Stimulated activated CD8-positive, alpha-beta memory T cell treated with anti-CD3 and anti-CD28 coated beads, Interleukin-7, amount 100 ng/mL, for 48 hours (primary cell): ENCODE results near the gene TOP1.
A peak's percentile ranks its signal among the peaks of the same experiment; 100 is the strongest.

Experiments used
- DNase-seq, 2 donors: peaks; one replicate each; pipeline ENCODE4 v3.0.0-alpha.2; 2020; ENCODE audit warnings: low read depth in 1 of 2; ENCODE audit errors: extremely low read depth in 1 of 2

The TOP1 gene

DNA sequence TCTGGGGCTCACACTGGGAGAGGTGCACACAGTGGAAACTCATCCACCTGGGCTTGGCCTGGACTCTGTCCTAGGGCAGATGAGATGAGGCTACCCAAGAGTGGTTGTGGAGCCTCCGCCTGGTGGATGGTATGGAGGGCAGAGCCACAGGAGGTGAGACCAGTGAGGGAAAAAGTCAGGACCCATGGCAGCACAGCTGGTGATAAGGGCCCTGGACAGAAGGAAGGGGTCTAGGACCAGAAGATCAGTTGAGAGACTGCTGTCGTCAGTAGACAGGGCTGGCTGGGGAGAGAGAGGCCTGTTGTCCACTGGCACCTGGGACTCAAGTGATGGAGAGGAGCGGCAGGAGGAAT lies 138.5 kb downstream of the TOP1 start:
- no peak for DNase-seq

DNA sequence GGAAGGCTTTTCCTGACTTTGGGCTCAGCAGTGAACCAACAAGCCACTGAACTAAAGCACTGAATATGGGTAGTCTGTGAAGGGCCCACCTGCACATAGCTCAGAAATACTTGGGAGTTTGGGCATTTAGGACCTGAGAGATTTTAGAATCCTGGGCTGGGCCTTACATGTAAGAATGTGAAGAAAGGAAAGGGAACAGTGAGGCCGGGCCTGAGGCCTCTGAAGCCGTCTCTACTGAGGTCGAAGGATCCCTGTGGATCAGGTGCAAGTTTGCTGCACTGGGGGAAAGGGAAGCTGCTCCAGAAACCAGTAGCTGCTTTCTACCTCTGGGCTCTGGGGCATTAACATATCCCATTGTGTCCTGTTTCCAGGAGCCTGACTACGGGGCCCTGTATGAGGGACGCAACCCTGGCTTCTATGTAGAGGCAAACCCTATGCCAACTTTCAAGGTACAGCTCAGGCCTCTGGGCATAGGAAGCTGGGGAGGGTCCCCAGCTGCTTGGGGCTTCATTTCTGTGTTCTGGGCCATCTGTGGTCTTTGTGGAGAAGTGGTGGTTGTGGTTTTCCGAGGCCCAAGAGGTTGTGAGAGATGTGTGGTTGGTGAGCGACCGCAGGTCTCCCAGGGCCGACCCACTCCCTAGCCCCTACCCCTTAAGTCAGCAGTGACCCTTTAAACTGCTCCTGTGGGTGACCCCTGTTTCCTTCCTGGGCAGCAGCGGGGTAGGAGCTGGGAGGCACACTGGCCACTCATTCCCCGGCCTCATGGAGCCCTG lies 139.0 kb downstream of the TOP1 start:
- DNase-seq = no peak

- no peak for DNase-seq
These were observed 139.9 kb downstream of the TOP1 start for GRCh38 chr20:41168281-41169161.

DNA sequence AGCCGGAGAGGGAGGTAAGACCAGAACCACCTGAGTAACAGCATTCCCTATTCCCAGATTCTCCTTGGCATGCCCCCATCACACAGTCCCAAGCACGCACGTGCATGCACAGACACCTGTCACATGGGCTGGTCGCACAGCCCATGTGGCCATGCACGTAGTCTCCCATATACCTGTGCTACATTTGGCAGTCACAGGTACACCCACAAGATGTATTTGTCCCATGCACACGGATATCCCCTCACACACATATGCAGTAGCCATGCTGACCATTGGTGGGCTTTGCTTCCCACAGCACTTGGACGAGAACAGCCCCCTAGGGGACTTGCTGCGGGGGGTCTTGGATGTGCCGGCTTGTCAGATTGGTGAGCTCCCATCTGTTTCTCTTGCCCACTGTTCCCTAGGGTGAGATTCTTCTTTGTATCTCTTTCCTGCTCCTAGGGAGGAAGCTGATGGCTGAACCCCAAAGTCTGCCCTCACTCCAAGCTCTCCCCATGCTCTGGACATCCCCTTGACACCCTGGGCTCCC lies 140.6 kb downstream of the TOP1 start:
- no peak for DNase-seq

- DNase-seq = no peak
These were observed 141.2 kb downstream of the TOP1 start for GRCh38 chr20:41169791-41170351.

GRCh38 chr20:41170386-41171105 lies 141.9 kb downstream of the TOP1 start:
- DNase-seq = no peak

GRCh38 chr20:41171736-41172295 lies 143.2 kb downstream of the TOP1 start:
- DNase-seq = no peak

GRCh38 chr20:41172296-41173140 lies 143.9 kb downstream of the TOP1 start:
- no peak for DNase-seq

GRCh38 chr20:41173161-41173721 lies 144.6 kb downstream of the TOP1 start:
- DNase-seq = peak; percentile 22 to 38

DNA sequence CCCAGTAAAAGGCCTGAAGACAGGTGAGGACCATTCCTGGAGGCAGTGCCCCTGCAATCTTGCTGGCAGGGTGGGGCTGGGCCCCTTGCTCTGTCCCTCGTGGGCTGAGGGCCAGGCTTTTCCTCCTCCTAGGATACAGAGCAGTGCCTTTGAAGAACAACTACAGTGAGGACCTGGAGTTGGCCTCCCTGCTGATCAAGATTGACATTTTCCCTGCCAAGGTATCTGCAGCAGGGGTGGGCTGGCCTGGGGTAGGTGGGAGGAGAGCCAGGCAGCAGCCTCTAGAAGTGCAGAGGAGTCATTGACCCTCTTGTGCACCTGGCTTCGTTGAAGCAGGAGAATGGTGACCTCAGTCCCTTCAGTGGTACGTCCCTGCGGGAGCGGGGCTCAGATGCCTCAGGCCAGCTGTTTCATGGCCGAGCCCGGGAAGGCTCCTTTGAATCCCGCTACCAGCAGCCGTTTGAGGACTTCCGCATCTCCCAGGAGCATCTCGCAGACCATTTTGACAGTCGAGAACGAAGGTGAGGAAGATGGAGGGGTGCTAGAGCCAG lies 145.2 kb downstream of the TOP1 start:
- no peak for DNase-seq
